Ovary (tissue), 9 donors: ENCODE results near the gene IFNAR2. TPM values are rescaled to one million over a fixed set of nuclear protein-coding genes. Genes with fewer than 3 reads are reported as not detected.

Experiments
- DNase-seq, 5 donors: peaks; one replicate each; pipeline ENCODE4 v3.0.0-alpha.2; 2019 to 2020
- H3K27ac ChIP-seq, 2 donors: fragments of 200-600 bp; one replicate each; pipeline versions ENCODE4 v1.5.1 to v1.8.0; 2019 to 2022
- H3K27me3 ChIP-seq: fragments of 200-600 bp; one replicate; pipeline ENCODE4 v1.8.0; 2022
- H3K36me3 ChIP-seq: fragments of 200-600 bp; sonication (generic); one replicate; pipeline ENCODE4 v1.5.1; 2019
- H3K4me1 ChIP-seq: one replicate; pipeline ENCODE4 v1.8.1; 2013; ENCODE audit warnings: mild to moderate bottlenecking, moderate library complexity; ENCODE audit not compliant: insufficient read depth
- H3K4me3 ChIP-seq: fragments of 200-600 bp; sonication (generic); one replicate; pipeline ENCODE4 v1.5.1; 2017
- H3K9me3 ChIP-seq, 2 donors: fragments of 200-600 bp in 1 of 2; sonication (generic) in 1 of 2; one replicate each; pipeline versions ENCODE4 v1.5.1 to v1.8.1; 2013 to 2019; ENCODE audit warnings: mild to moderate bottlenecking in 1 of 2, moderate library complexity in 1 of 2
- EP300 ChIP-seq: sonication (generic); formaldehyde crosslinking; IDR thresholded peaks from one replicate; pipeline ENCODE4 v1.6.1; 2017; ENCODE audit warnings: antibody characterized with exemption
- POLR2A ChIP-seq: fragments of 450-650 bp; IDR thresholded peaks from one replicate; pipeline ENCODE4 v1.6.1; 2017; ENCODE audit warnings: antibody characterized with exemption, mild to moderate bottlenecking, moderate library complexity
- WGBS, 3 donors: extraction: QIAGEN DNeasy Blood & Tissue Kit in 1 of 3; methylation state at CpG; one replicate each; pipeline versions ENCODE4 v1.1.5 to v1.1.7; 2013 to 2017; 5-methylcytosine and 5-hydroxymethylcytosine counted together
- intact Hi-C, 4 donors: fragments of 100-400 bp; cut with DNase I; formaldehyde crosslinking; loops; one replicate each; pipeline versions ENCODE4 v1.11.0 to v1.15.1; 2022 to 2023
- polyA plus RNA-seq, 2 donors: library from polyadenylated mRNA; stranded (reverse); fragments of 200-250 nt in 1 of 2; fragments of 350-450 nt in 1 of 2; fragmentation: Illumina TruSeq in 1 of 2; extraction: RNeasy Lipid Tissue Mini Kit (QIAGEN cat#74804) in 1 of 2; gene quantifications; one replicate each; pipeline ENCODE4 v1.2.3, GENCODE V29; 2013 to 2014
- total RNA-seq, 7 donors: library from RNA; depleted of rRNA in 2 of 7; stranded (reverse); fragments of >200 nt in 2 of 7; fragmentation: NEBNext Ultra II Directional in 3 of 7; extraction: Animal tissue kit (Norgen Biotek cat#: 25700) in 3 of 7; gene quantifications; one replicate each; pipeline versions ENCODE4 v1.1.0 to v1.2.4, GENCODE V29; 2016 to 2023
- TF ChIP-seq, protein P1 (sequence below), 3 donors: fragments of 450-650 bp in 2 of 3; fragments of 200-600 bp in 1 of 3; IDR thresholded peaks; one replicate each; pipeline versions ENCODE4 v1.5.1 to v1.8.0; 2016 to 2022; ENCODE audit warnings: antibody characterized with exemption in 3 of 3, mild to moderate bottlenecking in 1 of 3
- donor health status: DM: no; HTN: no; CAD: no; lungs with moderate emphysema.
- donor health status: DM: no; HTN: no; CAD: no.
- donor health status: Bipolar disorder and iron deficiency.
- donor health status: DM: yes; HTN: yes; CAD: no.
- donor health status: DM: no; HTN: no; CAD: no.
- donor health status: DM: yes; HTN: yes; CAD: no.

Gene IFNAR2
- total and polyA plus RNA-seq, 9 donors, result 10.8 to 30.4 (median 20.5) TPM

DNA sequence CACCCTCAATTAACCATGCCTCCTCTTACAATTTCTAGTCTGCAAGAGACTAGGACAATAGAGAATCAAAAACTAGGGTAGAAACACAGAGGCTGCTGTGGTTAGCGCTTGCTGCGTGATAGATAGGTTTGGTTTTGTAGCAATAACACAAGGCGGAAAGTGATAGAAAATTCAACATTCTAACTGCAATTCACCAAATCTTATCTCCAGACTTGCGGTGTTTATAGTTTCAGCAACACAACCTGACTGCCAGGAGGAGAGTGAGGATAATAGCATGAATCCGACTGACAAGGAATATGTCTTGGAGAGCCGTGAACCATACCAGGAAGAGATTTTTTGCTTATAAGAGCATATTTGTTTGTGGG lies 30.7 kb upstream of the IFNAR2 start:
- intact Hi-C loops, result loop anchor here in 2 of 4 donors (5.0 kb wide), 2 partner anchors 248 to 367 kb away; no protein-coding TSS in a partner anchor
- 43 to 64% (median 47%) methylated on average over 6 of the region's 6 CpGs for WGBS, 3 donors
- no peak for DNase-seq
- Histone ChIP-seq H3K9me3 (no peaks in the 10 kb centered on the region), H3K27me3 (no peaks in the 10 kb centered on the region), H3K36me3 (no peaks in the 10 kb centered on the region), H3K4me1 (peaks cover 2% of the 10 kb centered on the region), H3K4me3 (no peak overlapping the region), H3K27ac (peak overlapping the region in 1 of 2 donors; percentile 19)
- TF ChIP-seq, protein P1, sequence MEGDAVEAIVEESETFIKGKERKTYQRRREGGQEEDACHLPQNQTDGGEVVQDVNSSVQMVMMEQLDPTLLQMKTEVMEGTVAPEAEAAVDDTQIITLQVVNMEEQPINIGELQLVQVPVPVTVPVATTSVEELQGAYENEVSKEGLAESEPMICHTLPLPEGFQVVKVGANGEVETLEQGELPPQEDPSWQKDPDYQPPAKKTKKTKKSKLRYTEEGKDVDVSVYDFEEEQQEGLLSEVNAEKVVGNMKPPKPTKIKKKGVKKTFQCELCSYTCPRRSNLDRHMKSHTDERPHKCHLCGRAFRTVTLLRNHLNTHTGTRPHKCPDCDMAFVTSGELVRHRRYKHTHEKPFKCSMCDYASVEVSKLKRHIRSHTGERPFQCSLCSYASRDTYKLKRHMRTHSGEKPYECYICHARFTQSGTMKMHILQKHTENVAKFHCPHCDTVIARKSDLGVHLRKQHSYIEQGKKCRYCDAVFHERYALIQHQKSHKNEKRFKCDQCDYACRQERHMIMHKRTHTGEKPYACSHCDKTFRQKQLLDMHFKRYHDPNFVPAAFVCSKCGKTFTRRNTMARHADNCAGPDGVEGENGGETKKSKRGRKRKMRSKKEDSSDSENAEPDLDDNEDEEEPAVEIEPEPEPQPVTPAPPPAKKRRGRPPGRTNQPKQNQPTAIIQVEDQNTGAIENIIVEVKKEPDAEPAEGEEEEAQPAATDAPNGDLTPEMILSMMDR (IDR thresholded peaks at IDR 0.05), result no peak
- TF ChIP-seq EP300 (no peak), POLR2A (no peak)

DNA sequence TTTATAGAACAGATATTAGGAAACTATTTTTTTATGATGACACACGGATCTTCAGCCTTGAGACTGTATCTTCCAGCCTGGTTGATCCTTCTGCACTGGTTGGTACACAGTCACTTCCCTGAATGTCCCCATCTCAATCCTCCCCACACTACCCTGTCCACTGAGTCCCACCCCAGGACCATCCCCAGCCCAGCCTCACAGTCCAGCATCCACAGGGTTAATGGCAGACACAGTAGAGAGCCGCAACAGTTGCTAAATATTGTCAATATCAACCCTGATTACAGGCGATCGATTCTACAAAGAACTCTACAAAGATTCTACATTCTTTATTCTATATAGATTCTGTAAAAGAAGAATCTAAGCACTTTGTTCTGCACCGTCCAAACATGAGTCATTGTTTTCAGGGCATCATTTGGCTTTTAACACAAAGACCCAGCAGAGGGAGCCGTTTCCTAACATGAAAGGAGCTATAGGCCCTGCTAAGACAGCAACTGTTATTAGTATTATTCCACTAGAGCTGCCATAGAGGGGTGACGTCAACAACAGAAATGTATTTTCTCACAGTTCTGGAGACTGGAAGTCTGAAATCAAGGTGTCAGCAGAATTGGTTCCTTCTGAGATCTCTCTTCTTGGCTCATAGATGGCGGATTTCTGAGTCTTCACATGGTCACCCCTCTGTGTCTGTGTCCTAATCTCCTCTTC lies 30.1 kb upstream of the IFNAR2 start:
- Histone ChIP-seq H3K4me3 (no peak overlapping the region), H3K4me1 (peaks cover 2% of the 10 kb centered on the region), H3K9me3 (no peaks in the 10 kb centered on the region), H3K27ac (peak overlapping the region in 1 of 2 donors; percentile 19), H3K36me3 (no peaks in the 10 kb centered on the region), H3K27me3 (no peaks in the 10 kb centered on the region)
- WGBS, 3 donors, result 11 to 19% (median 12%) methylated on average over 8 of the region's 8 CpGs
- TF ChIP-seq POLR2A (no peak), EP300 (no peak)
- TF ChIP-seq, protein P1 (IDR thresholded peaks at IDR 0.05), result peak; percentile 44 to 81 (median 75)
- intact Hi-C loops, result loop anchor here (5.0 to 10.0 kb wide), 6 partner anchors 125 to 367 kb away; partner anchors contain the start of gene IFNAR1 (in 1 of the 4)
- DNase-seq, result peak; percentile 57 to 90 (median 71)

DNA sequence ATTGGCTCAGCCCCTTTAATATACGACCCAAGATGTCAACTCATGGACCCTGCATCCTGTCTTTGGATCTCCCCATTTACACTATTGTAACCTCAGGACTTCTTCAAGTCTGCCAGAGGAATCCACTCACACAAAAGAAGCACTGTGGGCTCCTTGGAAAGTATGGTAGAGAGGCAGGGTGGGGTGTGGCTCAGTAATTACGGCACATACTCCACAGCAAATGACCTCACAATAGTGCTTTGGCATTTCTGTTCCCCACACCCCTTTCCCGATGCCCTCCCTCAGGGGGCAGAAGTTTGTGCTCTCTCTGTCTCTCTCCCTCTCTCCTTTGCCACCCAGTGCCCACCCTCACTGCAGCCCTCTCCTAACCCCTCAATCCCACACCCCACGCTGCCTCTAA lies 27.8 kb upstream of the IFNAR2 start:
- Histone ChIP-seq H3K36me3 (no peaks in the 10 kb centered on the region), H3K27me3 (no peaks in the 10 kb centered on the region), H3K27ac (no peak overlapping the region), H3K4me1 (peaks cover 2% of the 10 kb centered on the region), H3K9me3 (no peaks in the 10 kb centered on the region), H3K4me3 (no peak overlapping the region)
- TF ChIP-seq, protein P1 (IDR thresholded peaks at IDR 0.05), result no peak
- TF ChIP-seq EP300 (no peak), POLR2A (no peak)
- DNase-seq, result no peak
- intact Hi-C loops, result loop anchor here in 3 of 4 donors (2.0 to 10.0 kb wide), 5 partner anchors 123 to 243 kb away; partner anchors contain the start of gene IFNAR1 (in 1 of the 3)
- 81 to 85% (median 83%) methylated on average over 4 of the region's 4 CpGs for WGBS, 3 donors

DNA sequence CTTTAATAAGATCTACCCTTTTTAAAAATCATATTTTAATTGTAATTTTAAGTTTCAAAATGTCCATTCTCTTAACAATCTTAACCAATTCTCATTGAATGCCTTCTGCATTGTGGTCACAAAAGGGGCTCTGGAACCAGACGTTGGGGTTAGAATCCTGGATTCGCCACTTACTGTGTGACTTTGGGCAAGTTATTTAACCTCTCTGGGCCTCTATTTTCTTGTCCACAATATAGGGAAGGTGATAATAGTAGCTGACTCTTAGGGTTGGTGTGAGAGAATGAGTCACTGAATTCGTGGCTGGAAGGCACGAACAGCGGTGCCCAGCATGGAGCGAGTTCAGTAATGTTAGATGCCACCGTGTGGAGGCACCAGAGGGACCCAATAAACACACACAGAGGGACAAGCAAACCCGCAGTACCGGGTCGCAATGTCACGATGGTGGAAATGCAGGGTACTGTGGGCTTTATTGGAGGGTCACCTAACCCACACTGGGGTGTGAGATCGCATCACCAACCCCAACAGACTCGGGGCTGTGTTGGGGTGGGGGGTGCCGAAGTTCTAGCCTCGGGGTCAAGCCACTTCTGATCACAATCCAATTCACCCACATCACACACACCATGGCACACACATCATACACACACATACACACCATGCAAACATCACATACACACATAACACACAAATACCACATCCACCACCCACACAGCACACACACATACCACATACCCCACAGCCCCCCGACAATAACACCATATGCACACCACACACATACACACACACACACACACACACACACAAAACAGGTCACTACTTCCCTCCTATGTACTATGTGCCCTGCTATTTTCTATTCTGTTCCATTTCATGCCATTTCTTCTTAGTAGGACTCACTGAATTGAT lies 27.0 kb upstream of the IFNAR2 start:
- Histone ChIP-seq H3K36me3 (no peaks in the 10 kb centered on the region), H3K9me3 (no peaks in the 10 kb centered on the region), H3K27ac (no peak overlapping the region), H3K4me3 (no peak overlapping the region), H3K4me1 (peaks cover under 1% of the 10 kb centered on the region), H3K27me3 (no peaks in the 10 kb centered on the region)
- TF ChIP-seq EP300 (no peak), POLR2A (no peak)
- TF ChIP-seq, protein P1 (IDR thresholded peaks at IDR 0.05), result no peak
- intact Hi-C loops, result loop anchor here in 3 of 4 donors (2.0 to 10.0 kb wide), 5 partner anchors 122 to 242 kb away; partner anchors contain the start of gene IFNAR1 (in 1 of the 3)
- 89 to 91% (median 90%) methylated on average over 16 of the region's 16 CpGs for WGBS, 3 donors
- no peak for DNase-seq
